ENCODE results near the gene CACNG1.

Gene CACNG1

GRCh38 chr17:67067571-67068482 is 23.5 kb downstream of the CACNG1 start:
- H4K20me1 ChIP-seq (ENCODE audit: insufficient read depth, low read length): no peaks in the 10 kb centered on the region; the same call in 1 of the 2 replicates
- no peak for TF ChIP-seq EZH2 (IDR thresholded peaks at IDR 0.05; ENCODE audit: borderline replicate concordance, low read depth, low read length, severe bottlenecking)
- TF ChIP-seq CTCF (IDR thresholded peaks at IDR 0.05; ENCODE audit: borderline replicate concordance, extremely low read depth, low read length, poor library complexity, severe bottlenecking): no peak
- H3K4me2 ChIP-seq (ENCODE audit: insufficient read depth, low read length): no peak overlapping the region
- H3K4me3 ChIP-seq (ENCODE audit: low read depth in 1 of 2, low read length in 2 of 2): no peak overlapping the region
- ATAC-seq (ENCODE audit: insufficient read depth, low read depth) (no peak), DNase-seq (no peak)
- H3K27me3 ChIP-seq (ENCODE audit: insufficient read depth, low read length, poor library complexity): no peaks in the 10 kb centered on the region
- no peaks in the 10 kb centered on the region for H3K4me1 ChIP-seq (ENCODE audit: insufficient read depth, low read length)
- H3K79me2 ChIP-seq (ENCODE audit: insufficient read depth, low read length): no peaks in the 10 kb centered on the region
- H3K9me3 ChIP-seq (ENCODE audit: insufficient read depth, low read length, severe bottlenecking): no peaks in the 10 kb centered on the region
- peaks cover 4% of the 10 kb centered on the region; the same call in 1 of the 2 replicates for H3K36me3 ChIP-seq (ENCODE audit: insufficient read depth, low read length)
- no peak overlapping the region for H2AFZ ChIP-seq (ENCODE audit: low read depth, low read length)
- H3K27ac ChIP-seq (ENCODE audit: low read length): no peak overlapping the region
- no peak overlapping the region for H3K9ac ChIP-seq (ENCODE audit: low read depth, low read length)

GRCh38 chr17:67068999-67069398 is 24.6 kb downstream of the CACNG1 start:
- DNase-seq: no peak
- Histone ChIP-seq H3K27ac (ENCODE audit: low read length) (no peak overlapping the region), H3K4me2 (ENCODE audit: insufficient read depth, low read length) (no peak overlapping the region), H3K79me2 (ENCODE audit: insufficient read depth, low read length) (no peaks in the 10 kb centered on the region), H3K4me3 (ENCODE audit: low read depth in 1 of 2, low read length in 2 of 2) (no peak overlapping the region), H3K4me1 (ENCODE audit: insufficient read depth, low read length) (no peaks in the 10 kb centered on the region), H3K36me3 (ENCODE audit: insufficient read depth, low read length) (peaks cover 4% of the 10 kb centered on the region; the same call in 1 of the 2 replicates), H3K9ac (ENCODE audit: low read depth, low read length) (no peak overlapping the region), H4K20me1 (ENCODE audit: insufficient read depth, low read length) (no peaks in the 10 kb centered on the region; the same call in 1 of the 2 replicates), H3K9me3 (ENCODE audit: insufficient read depth, low read length, severe bottlenecking) (no peaks in the 10 kb centered on the region), H2AFZ (ENCODE audit: low read depth, low read length) (no peak overlapping the region), H3K27me3 (ENCODE audit: insufficient read depth, low read length, poor library complexity) (no peaks in the 10 kb centered on the region)
- TF ChIP-seq EZH2 (IDR thresholded peaks at IDR 0.05; ENCODE audit: borderline replicate concordance, low read depth, low read length, severe bottlenecking) (no peak), CTCF (IDR thresholded peaks at IDR 0.05; ENCODE audit: borderline replicate concordance, extremely low read depth, low read length, poor library complexity, severe bottlenecking) (no peak)
- no peak for ATAC-seq (ENCODE audit: insufficient read depth, low read depth)

- no peak for ATAC-seq (ENCODE audit: insufficient read depth, low read depth)
- Histone ChIP-seq H3K4me1 (ENCODE audit: insufficient read depth, low read length) (no peaks in the 10 kb centered on the region), H3K79me2 (ENCODE audit: insufficient read depth, low read length) (no peaks in the 10 kb centered on the region), H3K9me3 (ENCODE audit: insufficient read depth, low read length, severe bottlenecking) (no peaks in the 10 kb centered on the region), H3K4me3 (ENCODE audit: low read depth in 1 of 2, low read length in 2 of 2) (no peak overlapping the region), H3K9ac (ENCODE audit: low read depth, low read length) (no peak overlapping the region), H4K20me1 (ENCODE audit: insufficient read depth, low read length) (no peaks in the 10 kb centered on the region; the same call in 1 of the 2 replicates), H2AFZ (ENCODE audit: low read depth, low read length) (no peak overlapping the region), H3K4me2 (ENCODE audit: insufficient read depth, low read length) (no peak overlapping the region), H3K27ac (ENCODE audit: low read length) (no peak overlapping the region), H3K27me3 (ENCODE audit: insufficient read depth, low read length, poor library complexity) (no peaks in the 10 kb centered on the region), H3K36me3 (ENCODE audit: insufficient read depth, low read length) (peaks cover 7% of the 10 kb centered on the region; the same call in 1 of the 2 replicates)
- DNase-seq: no peak
- TF ChIP-seq EZH2 (IDR thresholded peaks at IDR 0.05; ENCODE audit: borderline replicate concordance, low read depth, low read length, severe bottlenecking) (no peak), CTCF (IDR thresholded peaks at IDR 0.05; ENCODE audit: borderline replicate concordance, extremely low read depth, low read length, poor library complexity, severe bottlenecking) (no peak)
Measured at GRCh38 chr17:67069603-67070136, 25.3 kb downstream of the CACNG1 start.
